ENCODE measurements around the gene PPP3R1. TPM values are rescaled to one million over a fixed set of nuclear protein-coding genes. Genes with fewer than 3 reads are reported as not detected.

PPP3R1 gene
- total and polyA plus RNA-seq, 7 donors = 19.2 to 69.4 (median 45.7) TPM

GRCh38 chr2:68196120-68196716 is 56.1 kb downstream of the PPP3R1 start:
- peak; percentile 84 for TF ChIP-seq CTCF (IDR thresholded peaks at IDR 0.05)
- 36 to 65% (median 47%) methylated on average over 4 of the region's 4 CpGs for WGBS, 3 donors
- no peaks in the 10 kb centered on the region for H3K27me3 ChIP-seq (ENCODE audit: insufficient read depth in 3 of 3, low read length in 2 of 3)
- intact Hi-C loops (cut with DNase I) = loop anchor here in 1 of 2 donors (5.0 to 10.0 kb wide), 2 partner anchors 56 to 249 kb away; partner anchors contain the start of gene PPP3R1
- H3K27ac ChIP-seq = no peak overlapping the region
- no peaks in the 10 kb centered on the region for H3K36me3 ChIP-seq (ENCODE audit: insufficient read depth in 1 of 2, low read depth in 1 of 2)
- ATAC-seq (peak in 2 of 4 donors; percentile 25 to 44), DNase-seq (no peak)
- no peak overlapping the region for H3K4me3 ChIP-seq
- H3K9me3 ChIP-seq = no peaks in the 10 kb centered on the region
- H3K4me1 ChIP-seq = peaks cover 66% of the 10 kb centered on the region

GRCh38 chr2:68195096-68195495 is 57.2 kb downstream of the PPP3R1 start:
- Histone ChIP-seq H3K4me3 (no peak overlapping the region), H3K27me3 (ENCODE audit: insufficient read depth in 3 of 3, low read length in 2 of 3) (no peaks in the 10 kb centered on the region), H3K36me3 (ENCODE audit: insufficient read depth in 1 of 2, low read depth in 1 of 2) (no peaks in the 10 kb centered on the region), H3K27ac (peak overlapping the region; percentile 30), H3K9me3 (no peaks in the 10 kb centered on the region), H3K4me1 (peaks cover 66% of the 10 kb centered on the region)
- intact Hi-C loops (cut with DNase I) = loop anchor here in 1 of 2 donors (2.0 to 10.0 kb wide), 3 partner anchors 57 to 250 kb away; partner anchors contain the start of gene PPP3R1
- no peak for ATAC-seq
- DNase-seq = no peak
- no peak for TF ChIP-seq CTCF (IDR thresholded peaks at IDR 0.05)

DNA sequence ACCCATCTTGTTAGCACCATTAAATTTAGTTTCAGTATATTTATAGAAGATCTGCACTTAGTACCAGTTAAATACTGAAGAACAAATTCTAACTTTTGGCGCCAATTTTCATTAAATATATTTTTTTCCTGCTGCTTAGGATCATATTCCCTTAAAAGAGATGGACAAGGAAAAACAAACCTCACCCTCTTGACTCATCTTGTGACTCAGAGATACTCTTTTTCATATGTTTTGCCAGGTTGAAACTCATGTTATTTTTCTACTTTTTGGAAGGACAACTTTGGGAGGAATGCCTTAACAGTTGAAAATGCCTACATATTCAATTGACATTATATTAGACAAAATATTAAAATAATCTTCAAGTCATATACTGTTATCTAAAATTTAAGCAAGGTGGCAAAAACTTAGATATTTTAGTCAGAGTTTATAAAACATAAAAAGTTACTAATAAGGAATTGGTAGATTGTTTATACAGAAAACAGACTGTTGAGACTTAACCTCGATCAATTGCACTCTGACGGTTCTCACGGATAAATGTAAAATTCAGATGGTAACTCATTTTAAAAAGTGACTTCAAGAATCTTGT is 58.5 kb downstream of the PPP3R1 start:
- ATAC-seq = no peak
- peak overlapping the region; percentile 30 for H3K27ac ChIP-seq

GRCh38 chr2:68193144-68193543 is 59.2 kb downstream of the PPP3R1 start:
- no peak overlapping the region for H3K4me3 ChIP-seq
- H3K27me3 ChIP-seq (ENCODE audit: insufficient read depth in 3 of 3, low read length in 2 of 3) = no peaks in the 10 kb centered on the region
- no peak for DNase-seq
- intact Hi-C loops (cut with DNase I) = loop anchor here in 1 of 2 donors (10.0 kb wide), 1 partner anchor 252 kb away; no protein-coding TSS in a partner anchor
- no peak for TF ChIP-seq CTCF (IDR thresholded peaks at IDR 0.05)
- H3K36me3 ChIP-seq (ENCODE audit: insufficient read depth in 1 of 2, low read depth in 1 of 2) = no peaks in the 10 kb centered on the region
- peaks cover 64% of the 10 kb centered on the region for H3K4me1 ChIP-seq
- peak overlapping the region; percentile 30 for H3K27ac ChIP-seq
- H3K9me3 ChIP-seq = no peaks in the 10 kb centered on the region
- WGBS, 3 donors = 54 to 73% (median 60%) methylated on average over 3 of the region's 3 CpGs
- ATAC-seq = no peak

More for the DNA sequence above, 58.5 kb downstream of the PPP3R1 start:
- intact Hi-C loops (cut with DNase I) = loop anchor here in 1 of 2 donors (2.0 to 10.0 kb wide), 2 partner anchors 89 to 251 kb away; no protein-coding TSS in a partner anchor
- DNase-seq = no peak
- WGBS, 3 donors = 82 to 95% (median 87%) methylated on average over 4 of the region's 4 CpGs
- Histone ChIP-seq H3K36me3 (ENCODE audit: insufficient read depth in 1 of 2, low read depth in 1 of 2) (no peaks in the 10 kb centered on the region), H3K9me3 (no peaks in the 10 kb centered on the region), H3K4me3 (no peak overlapping the region), H3K4me1 (peaks cover 62% of the 10 kb centered on the region), H3K27me3 (ENCODE audit: insufficient read depth in 3 of 3, low read length in 2 of 3) (no peaks in the 10 kb centered on the region)
- no peak for TF ChIP-seq CTCF (IDR thresholded peaks at IDR 0.05)

Measured in psoas muscle (tissue), 8 donors.